OCI-LY1 (cell line): ENCODE measurements around the gene ZDHHC14.
"Not testable (repeated sequence)": the region's sequence is repeated elsewhere in the genome, so short reads cannot be mapped to it uniquely, and the experiment has no call there.

ENCODE experiments used
- H2AFZ ChIP-seq: fragments of 200-600 bp; sonication (generic), shearing (Covaris generic); 2 replicates; pipeline ENCODE4 v1.6.0; 2014; ENCODE audit warnings: antibody characterized with exemption, mild to moderate bottlenecking, low read length
- H3F3A ChIP-seq: fragments of 200-600 bp; sonication (generic), shearing (Covaris generic); 2 replicates; pipeline ENCODE4 v1.6.0; 2014; ENCODE audit warnings: mild to moderate bottlenecking, antibody characterized with exemption, low read length, moderate library complexity; ENCODE audit not compliant: insufficient read depth
- H3K27ac ChIP-seq: fragments of 200-600 bp; sonication (generic); 2 replicates; pipeline ENCODE4 v1.5.1; 2014; ENCODE audit warnings: low read length, mixed run types, mild to moderate bottlenecking, low read depth; ENCODE audit not compliant: poor library complexity, severe bottlenecking
- H3K27me3 ChIP-seq: fragments of 200-600 bp; sonication (generic); 2 replicates; pipeline ENCODE4 v1.6.0; 2014; ENCODE audit warnings: antibody characterized with exemption, mild to moderate bottlenecking, low read length, moderate library complexity; ENCODE audit not compliant: insufficient read depth
- H3K36me3 ChIP-seq: fragments of 200-600 bp; sonication (generic); 2 replicates; pipeline ENCODE4 v1.6.1; 2014; ENCODE audit warnings: mild to moderate bottlenecking, antibody characterized with exemption, low read length, moderate library complexity, mixed read lengths; ENCODE audit not compliant: insufficient read depth
- H3K4me1 ChIP-seq: fragments of 200-600 bp; sonication (generic); 2 replicates; pipeline ENCODE4 v1.5.1; 2014; ENCODE audit warnings: mild to moderate bottlenecking, low read length, moderate library complexity; ENCODE audit not compliant: insufficient read depth, severe bottlenecking
- H3K4me2 ChIP-seq: fragments of 200-600 bp; sonication (generic), shearing (Covaris generic); 2 replicates; pipeline ENCODE4 v1.6.1; 2014; ENCODE audit warnings: low read length
- H3K4me3 ChIP-seq: fragments of 200-600 bp; sonication (generic); 2 replicates; pipeline ENCODE4 v1.5.1; 2014; ENCODE audit warnings: low read length, low read depth, mild to moderate bottlenecking, mixed read lengths; ENCODE audit not compliant: poor library complexity, severe bottlenecking
- H3K79me2 ChIP-seq: fragments of 200-600 bp; shearing (Covaris generic); 2 replicates; pipeline ENCODE4 v1.6.1; 2016; ENCODE audit warnings: mixed run types, low read length, mixed read lengths; ENCODE audit not compliant: insufficient read depth
- H3K9ac ChIP-seq: fragments of 200-600 bp; sonication (generic), shearing (Covaris generic); 2 replicates; pipeline ENCODE4 v1.6.1; 2014; ENCODE audit warnings: mild to moderate bottlenecking, low read length, mixed read lengths
- H3K9me2 ChIP-seq: fragments of 200-600 bp; sonication (generic), shearing (Covaris generic); 2 replicates; pipeline ENCODE4 v1.6.1; 2014; ENCODE audit warnings: low read depth, mild to moderate bottlenecking, low read length, mixed read lengths
- H3K9me3 ChIP-seq: fragments of 200-600 bp; shearing (Covaris generic); 2 replicates; pipeline ENCODE4 v1.6.1; 2014; ENCODE audit warnings: low read length, mixed read lengths
- H4K20me1 ChIP-seq: fragments of 200-600 bp; sonication (generic), shearing (Covaris generic); 2 replicates; pipeline ENCODE4 v1.6.0; 2016; ENCODE audit warnings: mild to moderate bottlenecking, low read length; ENCODE audit not compliant: insufficient read depth
- EZH2 ChIP-seq: fragments of 200-600 bp; sonication (generic), shearing (Covaris generic); IDR thresholded peaks from 2 replicates; pipeline ENCODE4 v1.8.0; 2017; ENCODE audit warnings: borderline replicate concordance, mixed run types, mild to moderate bottlenecking, antibody characterized with exemption, low read length, moderate library complexity, mixed read lengths
- TF ChIP-seq, protein P1 (sequence below): fragments of 200-600 bp; sonication (generic), shearing (Covaris generic); IDR thresholded peaks from 2 replicates; pipeline ENCODE4 v1.5.1; 2017; ENCODE audit warnings: mild to moderate bottlenecking, antibody characterized with exemption, low read length, moderate library complexity, mixed read lengths

The ZDHHC14 gene

DNA sequence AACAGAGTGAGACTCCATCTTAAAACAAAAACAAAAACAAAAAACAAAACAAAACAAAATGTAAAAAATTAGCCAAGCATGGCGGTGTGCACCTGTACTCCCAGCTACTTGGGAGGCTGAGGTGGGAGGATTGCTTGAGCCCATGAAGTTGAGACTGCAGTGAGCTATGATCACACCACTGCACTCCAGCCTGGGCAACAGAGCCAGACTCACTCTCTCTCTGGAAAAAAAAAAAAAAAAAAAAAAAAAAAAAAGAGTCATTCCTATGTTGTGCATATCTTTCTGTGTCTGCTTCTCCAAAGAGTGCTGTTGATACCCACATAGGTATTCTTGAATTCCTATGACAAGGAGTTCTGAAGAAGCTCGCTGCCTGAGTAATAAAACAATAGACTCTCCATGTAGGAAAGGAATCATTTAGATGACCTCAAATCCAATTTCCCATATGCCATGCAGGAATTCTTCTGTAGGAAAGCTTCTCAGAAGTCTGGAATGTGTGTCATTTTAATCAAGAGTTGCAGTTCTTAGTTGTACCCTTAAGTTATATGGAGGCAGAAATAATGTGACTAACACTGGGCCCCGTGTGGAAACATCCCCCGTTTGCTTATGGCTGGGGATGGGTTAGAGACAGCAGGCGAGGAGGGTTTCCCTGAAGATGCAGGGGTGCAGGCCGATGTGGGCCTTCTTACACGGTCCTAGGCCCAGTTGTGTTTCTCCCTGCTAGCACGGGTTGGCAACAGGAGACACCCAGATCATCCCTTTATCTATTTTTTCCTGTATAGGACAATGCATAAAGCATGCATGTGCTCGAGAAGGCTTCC lies 79.4 kb downstream of the ZDHHC14 start:
- H3K79me2 ChIP-seq, result no peaks in the 10 kb centered on the region
- no peak overlapping the region for H3K4me3 ChIP-seq
- no peaks in the 10 kb centered on the region for H3K9me3 ChIP-seq
- TF ChIP-seq EZH2, result no peak
- TF ChIP-seq, protein P1, sequence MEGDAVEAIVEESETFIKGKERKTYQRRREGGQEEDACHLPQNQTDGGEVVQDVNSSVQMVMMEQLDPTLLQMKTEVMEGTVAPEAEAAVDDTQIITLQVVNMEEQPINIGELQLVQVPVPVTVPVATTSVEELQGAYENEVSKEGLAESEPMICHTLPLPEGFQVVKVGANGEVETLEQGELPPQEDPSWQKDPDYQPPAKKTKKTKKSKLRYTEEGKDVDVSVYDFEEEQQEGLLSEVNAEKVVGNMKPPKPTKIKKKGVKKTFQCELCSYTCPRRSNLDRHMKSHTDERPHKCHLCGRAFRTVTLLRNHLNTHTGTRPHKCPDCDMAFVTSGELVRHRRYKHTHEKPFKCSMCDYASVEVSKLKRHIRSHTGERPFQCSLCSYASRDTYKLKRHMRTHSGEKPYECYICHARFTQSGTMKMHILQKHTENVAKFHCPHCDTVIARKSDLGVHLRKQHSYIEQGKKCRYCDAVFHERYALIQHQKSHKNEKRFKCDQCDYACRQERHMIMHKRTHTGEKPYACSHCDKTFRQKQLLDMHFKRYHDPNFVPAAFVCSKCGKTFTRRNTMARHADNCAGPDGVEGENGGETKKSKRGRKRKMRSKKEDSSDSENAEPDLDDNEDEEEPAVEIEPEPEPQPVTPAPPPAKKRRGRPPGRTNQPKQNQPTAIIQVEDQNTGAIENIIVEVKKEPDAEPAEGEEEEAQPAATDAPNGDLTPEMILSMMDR, result no peak
- no peaks in the 10 kb centered on the region for H4K20me1 ChIP-seq
- no peak overlapping the region for H3K9ac ChIP-seq
- H3K4me1 ChIP-seq, result no peaks in the 10 kb centered on the region
- no peaks in the 10 kb centered on the region for H3K9me2 ChIP-seq
- no peak overlapping the region for H2AFZ ChIP-seq
- no peaks in the 10 kb centered on the region for H3K36me3 ChIP-seq
- no peak overlapping the region for H3K27ac ChIP-seq
- H3K4me2 ChIP-seq, result no peak overlapping the region
- H3K27me3 ChIP-seq, result no peaks in the 10 kb centered on the region
- no peaks in the 10 kb centered on the region for H3F3A ChIP-seq

DNA sequence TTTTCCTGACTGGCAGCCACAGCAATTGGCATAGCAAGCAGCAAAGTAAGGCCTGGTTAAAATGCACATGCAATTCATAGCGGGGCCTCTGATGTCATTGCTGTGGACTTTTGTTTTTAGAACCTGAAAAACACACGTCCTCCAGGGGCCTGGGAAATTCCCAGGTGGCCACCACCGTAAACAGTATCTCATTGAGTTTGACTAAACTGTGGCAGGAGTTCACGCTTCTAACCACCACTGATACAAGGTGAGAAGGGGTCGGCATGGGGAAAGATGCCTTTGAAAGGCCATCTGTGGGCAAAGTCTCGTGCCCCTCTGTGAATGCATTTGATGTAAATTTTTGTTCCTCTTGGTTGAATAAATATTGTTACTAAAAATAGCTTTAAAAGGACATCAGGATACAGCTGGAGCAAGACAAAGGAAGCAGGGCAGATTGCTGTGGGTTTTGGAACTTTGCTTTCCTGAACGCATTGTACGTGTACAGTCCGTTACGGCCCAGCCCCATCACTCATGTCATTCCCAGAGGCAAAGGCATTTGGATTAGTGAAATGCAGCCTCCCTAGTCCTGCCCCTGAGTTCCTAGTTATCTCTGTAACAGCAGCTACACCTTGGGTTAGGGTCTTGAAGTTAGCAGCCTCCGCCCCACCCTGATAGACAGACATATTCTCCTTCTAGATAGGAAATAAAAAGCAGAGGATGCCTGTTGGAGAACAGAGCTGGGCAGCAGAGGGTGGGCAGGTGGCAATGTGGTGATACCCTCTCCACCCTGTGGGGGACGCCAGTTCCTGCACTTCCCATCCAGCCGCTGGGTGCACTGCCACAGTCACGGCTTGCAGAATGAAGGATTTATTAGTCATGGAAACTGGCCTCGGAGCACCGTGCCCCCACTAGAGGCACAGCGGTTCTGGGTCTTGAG lies 80.3 kb downstream of the ZDHHC14 start:
- no peak overlapping the region for H3K9ac ChIP-seq
- H3K9me3 ChIP-seq, result no peaks in the 10 kb centered on the region
- H3K27ac ChIP-seq, result no peak overlapping the region
- H3K4me3 ChIP-seq, result no peak overlapping the region
- H4K20me1 ChIP-seq, result no peaks in the 10 kb centered on the region
- no peaks in the 10 kb centered on the region for H3K36me3 ChIP-seq
- H3K4me2 ChIP-seq, result no peak overlapping the region
- H3F3A ChIP-seq, result no peaks in the 10 kb centered on the region
- no peaks in the 10 kb centered on the region for H3K9me2 ChIP-seq
- H2AFZ ChIP-seq, result no peak overlapping the region
- no peaks in the 10 kb centered on the region for H3K79me2 ChIP-seq
- no peaks in the 10 kb centered on the region for H3K27me3 ChIP-seq
- TF ChIP-seq, protein P1, result peak; percentile 20; the same call in 1 of the 2 replicates
- TF ChIP-seq EZH2, result no peak
- no peaks in the 10 kb centered on the region for H3K4me1 ChIP-seq

DNA sequence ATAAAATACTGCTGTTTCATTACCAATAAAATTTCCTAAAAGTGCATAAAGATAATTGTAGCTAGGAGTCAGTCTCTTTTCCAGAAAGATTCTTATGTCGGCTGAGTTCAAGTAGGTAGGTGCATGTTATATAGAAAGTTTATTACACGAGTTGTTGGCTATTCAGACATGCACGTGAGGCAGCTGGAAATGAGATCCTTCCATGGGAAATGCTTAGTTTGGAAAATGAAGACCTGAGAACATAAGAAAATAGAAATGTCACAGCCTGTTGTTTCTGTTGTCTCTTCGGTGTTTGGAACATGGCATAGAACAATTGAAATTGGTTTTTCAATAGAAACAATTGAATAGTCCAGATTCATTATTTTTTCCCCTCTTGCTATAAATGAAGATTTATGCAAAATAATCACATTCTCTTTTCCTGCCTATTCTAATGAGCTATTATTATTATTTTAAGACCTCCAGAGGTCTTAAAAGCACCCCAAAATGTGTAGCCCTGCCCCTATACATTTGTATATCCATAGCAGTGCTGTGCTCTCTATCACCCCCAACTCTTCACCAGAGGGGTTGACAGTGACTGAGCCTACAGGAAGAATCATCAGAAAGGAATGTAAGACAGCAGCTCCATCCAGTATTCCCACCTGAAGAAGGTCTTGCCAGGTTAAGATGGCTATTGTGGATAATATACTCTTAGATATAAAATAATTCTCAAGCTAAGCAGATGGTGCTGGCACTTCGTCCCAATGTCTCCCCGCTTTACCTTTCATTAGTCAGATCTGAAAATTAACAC lies 82.2 kb downstream of the ZDHHC14 start:
- Histone ChIP-seq H2AFZ (no peak overlapping the region), H4K20me1 (no peaks in the 10 kb centered on the region), H3K9ac (no peak overlapping the region)

DNA sequence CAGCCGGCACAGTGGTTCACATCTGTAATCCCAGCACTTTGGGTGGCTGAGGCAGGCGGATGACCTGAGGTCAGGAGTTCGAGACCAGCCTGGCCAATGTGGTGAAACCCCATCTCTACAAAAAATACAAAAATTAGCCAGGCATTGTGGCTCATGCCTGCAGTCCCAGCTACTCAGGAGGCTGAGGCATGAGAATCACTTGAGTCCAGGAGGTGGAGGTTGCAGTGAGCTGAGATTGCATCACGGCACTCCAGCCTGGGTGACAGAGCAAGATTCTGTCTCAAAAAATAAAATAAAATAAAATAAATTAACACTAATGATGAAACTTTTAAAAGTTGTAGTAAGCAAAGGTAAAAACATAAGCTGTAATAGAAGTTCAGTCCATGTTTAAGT lies 82.7 kb downstream of the ZDHHC14 start:
- H3K9me2 ChIP-seq, H3K27me3 ChIP-seq, H3K36me3 ChIP-seq, H3F3A ChIP-seq, H3K9ac ChIP-seq, H2AFZ ChIP-seq, H4K20me1 ChIP-seq, H3K79me2 ChIP-seq, H3K9me3 ChIP-seq, H3K4me1 ChIP-seq, H3K4me2 ChIP-seq, H3K4me3 ChIP-seq, H3K27ac ChIP-seq: not testable (repeated sequence)

More for the DNA sequence above, 82.2 kb downstream of the ZDHHC14 start:
- Histone ChIP-seq H3K4me1 (no peaks in the 10 kb centered on the region), H3K4me3 (no peak overlapping the region), H3K27ac (no peak overlapping the region), H3K79me2 (no peaks in the 10 kb centered on the region), H3K27me3 (no peaks in the 10 kb centered on the region; the same call in 1 of the 2 replicates), H3K4me2 (no peak overlapping the region), H3K36me3 (no peaks in the 10 kb centered on the region), H3F3A (no peaks in the 10 kb centered on the region), H3K9me3 (no peaks in the 10 kb centered on the region), H3K9me2 (no peaks in the 10 kb centered on the region)
- TF ChIP-seq, protein P1, result no peak
- TF ChIP-seq EZH2, result no peak
